ENCODE data around the gene APOL3.
A peak's percentile ranks its signal among the peaks of the same experiment; 100 is the strongest.
"Not testable (repeated sequence)": the region's sequence is repeated elsewhere in the genome, so short reads cannot be mapped to it uniquely, and the experiment has no call there.

The APOL3 gene

GRCh38 chr22:36192542-36192941, 32.0 kb upstream of the APOL3 start:
- no peak for DNase-seq

GRCh38 chr22:36191106-36191836, 30.7 kb upstream of the APOL3 start:
- no peak for DNase-seq

GRCh38 chr22:36187862-36188261, 27.3 kb upstream of the APOL3 start:
- DNase-seq, result not testable (repeated sequence)

- no peak for DNase-seq
These were observed 25.5 kb upstream of the APOL3 start for GRCh38 chr22:36185828-36186624.

- no peak for DNase-seq
These were observed 24.0 kb upstream of the APOL3 start for GRCh38 chr22:36184433-36185025.

- no peak for DNase-seq
These were observed 22.9 kb upstream of the APOL3 start for GRCh38 chr22:36183446-36183845.

- DNase-seq, result no peak
These were observed 22.3 kb upstream of the APOL3 start for GRCh38 chr22:36182857-36183256.

- DNase-seq, result no peak
These were observed 21.5 kb upstream of the APOL3 start for GRCh38 chr22:36182056-36182455.

GRCh38 chr22:36180928-36181327, 20.4 kb upstream of the APOL3 start:
- DNase-seq, result no peak

GRCh38 chr22:36180038-36180880, 19.7 kb upstream of the APOL3 start:
- DNase-seq, result peak; percentile 77

GRCh38 chr22:36177160-36177559, 16.6 kb upstream of the APOL3 start:
- no peak for DNase-seq

- no peak for DNase-seq
These were observed 15.3 kb upstream of the APOL3 start for GRCh38 chr22:36175892-36176291.

GRCh38 chr22:36171941-36172340, 11.4 kb upstream of the APOL3 start:
- no peak for DNase-seq

GRCh38 chr22:36166518-36167220, 6.1 kb upstream of the APOL3 start:
- DNase-seq, result no peak

GRCh38 chr22:36166086-36166485, 5.5 kb upstream of the APOL3 start:
- DNase-seq, result no peak

GRCh38 chr22:36165141-36165540, 4.6 kb upstream of the APOL3 start:
- DNase-seq, result no peak

GRCh38 chr22:36164621-36165020, 4.1 kb upstream of the APOL3 start:
- no peak for DNase-seq

GRCh38 chr22:36163497-36163896, 2.9 kb upstream of the APOL3 start:
- DNase-seq, result no peak

GRCh38 chr22:36162127-36163034, 1.8 kb upstream of the APOL3 start:
- peak; percentile 36 for DNase-seq

GRCh38 chr22:36161793-36162126, 1.2 kb upstream of the APOL3 start:
- DNase-seq, result peak; percentile 32
